Endometrium (tissue), 2 donors: ENCODE results near the gene PAPSS1.
"Not testable (repeated sequence)": the region's sequence is repeated elsewhere in the genome, so short reads cannot be mapped to it uniquely, and the experiment has no call there.

Experiments
- FAIRE-seq: peaks from 2 replicates; lab custom pipeline; 2012; peaks lifted over from hg19 to GRCh38; lab: Jason Lieb, UNC
- donor health status: control.
- donor health status: control.

Gene PAPSS1

DNA sequence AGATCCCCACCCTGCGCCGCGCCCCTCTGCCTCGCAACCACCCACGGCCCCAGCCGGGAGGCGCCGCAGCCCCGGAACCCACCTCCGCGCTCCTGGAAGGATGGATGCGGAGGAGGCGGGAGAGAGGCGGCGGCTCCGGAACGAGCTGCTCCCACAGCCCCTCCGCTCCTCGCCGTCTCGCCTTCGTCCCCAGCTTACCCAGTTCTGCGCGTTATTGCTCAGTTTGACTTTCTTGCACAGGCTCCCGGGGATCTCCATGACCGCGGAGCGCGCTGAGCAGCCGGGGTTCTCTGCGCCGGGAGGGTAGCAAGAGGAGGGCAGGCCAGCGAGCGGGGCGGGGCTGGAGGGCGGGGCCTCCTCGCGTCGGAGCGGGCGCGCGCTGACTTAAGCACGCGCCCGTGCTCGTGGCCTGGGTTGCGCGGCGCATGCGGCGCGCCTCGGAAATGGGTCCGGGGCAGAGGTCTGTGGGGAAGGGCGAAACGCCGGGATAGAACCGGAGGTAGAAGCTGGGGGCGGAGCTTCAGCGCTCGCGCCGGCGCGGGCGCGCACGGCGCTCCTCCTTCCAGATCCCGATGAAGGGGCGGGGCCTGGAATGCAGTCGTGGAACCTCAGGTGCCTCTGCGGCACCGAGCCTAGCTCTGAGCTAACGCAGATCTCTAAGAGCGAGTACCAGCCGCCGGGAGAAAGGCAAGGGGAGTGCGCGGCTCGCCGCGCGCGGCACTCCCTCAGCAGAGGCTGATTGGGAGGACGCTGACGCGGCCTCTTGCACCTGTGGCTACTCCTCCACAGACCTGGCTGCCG lies at the start of gene PAPSS1:
PAPSS1 (minus strand) TSS at position 313 of the 801 bp plus-strand sequence; CDS start at position 258, 55 bp downstream.
- FAIRE-seq = no peak

DNA sequence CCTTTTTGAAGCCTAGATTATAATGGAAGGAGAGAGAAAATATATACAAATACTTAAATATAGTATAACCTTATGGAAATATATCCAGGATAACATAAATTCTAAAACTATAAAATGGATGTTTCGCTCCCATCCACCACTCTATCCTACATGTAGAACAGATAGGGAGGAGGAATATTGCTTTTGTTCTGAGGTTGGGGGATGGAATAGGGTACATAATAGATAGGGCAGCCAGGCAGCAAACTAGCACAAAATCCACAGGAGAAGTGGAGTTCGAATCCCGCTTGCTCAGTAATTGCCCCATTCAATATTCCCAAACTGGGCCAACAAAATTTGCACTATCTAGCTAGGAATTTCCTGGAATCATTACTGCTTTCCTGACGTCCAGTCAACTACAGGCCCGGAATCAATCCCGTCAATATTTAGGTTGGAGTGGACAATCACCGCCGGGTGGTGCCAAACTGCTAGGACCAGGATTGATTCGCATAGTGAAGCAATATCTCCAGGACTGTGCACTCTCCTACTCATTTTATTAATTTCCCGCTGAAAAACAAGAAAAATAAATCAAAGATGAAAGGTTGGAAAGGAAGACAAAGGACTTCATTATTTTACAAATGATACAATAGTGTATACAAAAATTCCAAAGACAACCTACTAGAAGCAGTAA lies 40.4 kb upstream of the PAPSS1 start:
- no peak for FAIRE-seq

DNA sequence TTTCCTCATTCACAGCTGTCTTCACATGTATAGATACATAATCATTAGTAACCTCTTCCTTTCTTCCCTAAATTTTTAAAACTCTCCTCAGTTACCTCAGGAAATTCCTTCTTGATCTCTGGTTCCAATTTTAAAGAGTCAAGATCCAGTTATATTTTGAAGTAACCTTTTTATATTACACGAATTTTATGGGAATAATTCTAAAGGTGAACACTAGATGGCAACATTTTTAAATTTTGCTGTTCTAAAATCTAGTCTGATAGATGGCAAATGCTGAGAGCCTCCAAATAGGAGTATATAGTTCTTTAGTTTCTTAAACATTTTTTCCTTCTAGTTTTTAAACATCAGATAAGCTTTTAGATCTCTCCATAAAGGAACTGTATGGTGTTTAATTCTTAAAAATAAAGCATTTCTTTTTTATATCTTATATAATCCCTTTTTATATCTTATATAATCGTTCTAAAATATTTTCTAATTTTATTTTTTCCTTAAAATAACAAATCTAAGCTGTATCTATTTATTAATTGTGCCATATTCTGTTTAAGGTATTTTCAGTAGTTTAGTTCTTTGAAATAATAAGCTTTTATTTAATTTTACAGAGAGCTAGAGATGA lies 37.9 kb upstream of the PAPSS1 start:
- peak; percentile 98 for FAIRE-seq

DNA sequence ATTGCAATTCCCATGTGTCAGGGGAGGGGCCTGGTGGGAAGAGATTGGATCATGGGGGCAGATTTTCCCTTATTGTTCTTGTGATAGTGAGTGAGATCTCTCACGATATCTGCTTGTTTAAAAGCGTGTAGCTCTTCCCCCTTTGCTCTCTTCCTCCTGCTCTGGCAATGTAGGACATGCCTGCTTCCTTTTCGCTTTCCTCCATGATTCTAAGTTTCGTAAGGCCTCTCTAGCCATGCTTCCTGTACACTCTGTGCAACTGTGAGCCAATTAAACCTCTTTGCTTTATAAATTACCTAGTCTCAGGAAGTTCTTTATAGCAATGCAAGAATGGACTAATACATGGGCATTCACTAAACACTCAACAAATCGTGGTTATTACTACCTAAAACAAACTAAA lies 37.2 kb upstream of the PAPSS1 start:
- FAIRE-seq = no peak

DNA sequence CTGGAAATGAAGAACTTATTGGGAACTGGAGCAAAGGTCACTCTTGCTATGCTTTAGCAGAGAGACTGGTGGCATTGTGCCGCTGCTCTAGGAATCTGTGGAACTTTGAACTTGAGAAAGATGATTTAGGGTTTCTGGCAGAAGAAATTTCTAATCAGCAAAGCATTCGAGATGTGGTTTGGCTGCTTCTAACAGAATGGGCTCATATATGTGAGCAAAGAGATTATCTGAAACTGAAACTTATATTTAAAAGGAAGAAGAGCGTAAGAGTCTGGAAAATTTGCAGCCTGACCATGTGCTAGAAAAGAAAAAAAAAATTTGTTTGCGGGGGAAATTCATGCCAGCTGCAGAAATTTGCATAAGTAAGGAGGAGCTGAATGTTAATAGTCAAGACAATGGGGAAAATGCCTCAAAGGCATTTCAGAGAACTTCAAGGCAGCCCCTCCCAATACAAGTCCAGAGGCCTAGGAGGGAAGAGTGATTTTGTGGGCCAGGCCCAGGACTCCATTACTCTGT lies 35.9 kb upstream of the PAPSS1 start:
- no peak for FAIRE-seq

DNA sequence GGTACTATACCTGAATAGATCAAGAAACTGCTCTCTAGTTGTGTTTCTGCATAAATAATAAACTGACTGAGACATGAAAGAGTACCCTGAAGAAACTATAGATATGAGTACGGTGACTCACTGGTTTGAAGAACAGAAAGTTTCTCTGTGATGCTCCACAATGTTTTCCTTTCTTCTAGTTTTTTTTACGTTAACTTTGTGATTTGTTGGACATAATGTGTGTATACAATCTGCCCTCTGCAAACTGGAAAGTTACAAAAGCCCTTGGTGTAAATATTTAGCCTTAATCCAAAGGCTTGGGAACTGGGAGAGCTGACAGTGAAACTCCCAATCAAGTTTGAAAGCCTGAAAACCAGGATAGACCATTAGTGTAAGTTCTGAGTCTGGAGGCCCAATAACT lies 31.6 kb upstream of the PAPSS1 start:
- FAIRE-seq = no peak

DNA sequence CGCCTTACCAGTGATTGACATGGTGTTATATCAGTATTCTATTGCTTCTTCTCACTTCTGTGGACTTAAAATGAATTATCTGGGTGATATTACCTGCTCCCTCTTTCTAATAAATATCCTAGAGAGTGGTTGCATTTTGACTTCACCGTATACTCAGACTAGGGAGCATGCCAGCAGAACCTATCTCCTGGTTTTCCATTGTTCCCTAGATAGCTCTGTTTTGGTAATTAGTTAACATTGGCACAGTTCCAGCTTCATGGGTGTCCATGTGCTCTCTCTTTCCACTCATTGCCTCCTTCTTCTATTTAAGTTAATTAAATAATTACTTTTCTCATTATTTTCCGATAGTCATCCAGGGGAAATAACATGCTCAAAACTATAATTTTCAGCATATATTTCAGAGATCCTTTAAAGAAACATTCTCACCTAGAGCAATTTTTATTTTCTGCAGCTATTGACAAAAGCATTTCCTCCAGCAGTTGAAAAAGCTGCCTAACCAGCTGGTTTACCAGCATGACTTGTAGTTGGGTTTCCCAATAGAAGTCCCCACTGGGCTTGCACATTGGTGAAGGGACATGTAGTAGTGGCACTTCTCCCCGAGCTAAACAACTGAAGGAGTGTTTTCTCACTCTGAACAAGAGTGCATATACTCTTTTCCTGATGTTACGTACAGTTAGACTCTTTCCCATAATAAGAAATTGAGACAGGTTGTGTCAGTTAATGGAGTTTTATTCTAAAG lies 27.9 kb upstream of the PAPSS1 start:
- no peak for FAIRE-seq

DNA sequence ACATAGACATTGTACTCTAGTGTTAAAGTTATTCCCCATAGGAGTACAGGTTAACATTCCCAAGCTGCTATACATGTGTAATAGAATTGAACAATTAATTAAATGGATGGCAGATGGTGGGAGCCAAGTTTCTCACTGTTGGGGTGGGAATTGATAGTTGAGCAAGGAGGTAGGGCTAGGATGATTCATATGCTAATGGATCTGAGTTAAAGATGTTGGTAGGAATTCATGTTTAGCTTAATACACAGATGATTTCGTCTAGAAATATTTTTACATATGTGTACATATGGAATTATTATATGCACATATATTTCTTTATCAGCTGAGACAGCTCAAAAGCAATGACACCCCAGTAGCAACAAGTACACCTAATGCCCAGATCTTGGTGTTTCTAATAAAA lies 26.1 kb upstream of the PAPSS1 start:
- no peak for FAIRE-seq

DNA sequence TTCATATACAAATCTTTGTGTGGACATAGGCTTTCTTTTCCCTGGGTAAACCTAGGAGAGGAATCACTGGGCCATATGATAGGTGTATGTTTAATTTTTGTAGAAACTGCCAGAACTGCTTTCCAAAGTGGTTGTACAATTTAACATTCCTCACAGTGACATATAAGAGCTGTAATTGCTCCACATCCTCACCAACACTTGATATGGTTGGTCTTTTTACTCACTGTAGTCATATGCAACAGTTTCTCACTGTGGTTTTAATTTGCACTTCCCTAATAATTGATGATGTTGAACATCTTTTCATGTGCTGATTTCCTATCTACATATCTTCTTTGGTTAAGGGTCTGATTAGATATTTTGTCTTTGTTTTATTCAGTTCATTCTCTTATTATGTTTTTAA lies 24.5 kb upstream of the PAPSS1 start:
- no peak for FAIRE-seq

DNA sequence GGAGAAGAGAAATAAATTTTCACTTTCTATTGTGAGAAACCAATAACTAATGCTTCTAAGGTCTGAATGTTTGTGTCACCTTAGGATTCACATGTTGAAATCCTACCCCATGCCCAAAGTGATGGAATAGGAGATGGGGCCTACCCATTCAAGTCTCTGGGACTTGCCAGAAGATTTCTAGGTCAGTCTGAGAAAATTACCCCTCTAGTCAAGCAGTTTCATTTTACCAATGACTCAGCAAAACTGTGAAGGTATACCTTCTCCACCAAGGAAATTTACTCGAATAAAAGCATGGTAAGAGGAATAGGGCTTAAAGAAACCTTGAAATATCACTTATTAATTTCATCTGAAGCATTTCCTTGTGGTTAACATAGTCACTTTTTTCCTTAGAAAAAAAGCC lies 23.5 kb upstream of the PAPSS1 start:
- FAIRE-seq = no peak

DNA sequence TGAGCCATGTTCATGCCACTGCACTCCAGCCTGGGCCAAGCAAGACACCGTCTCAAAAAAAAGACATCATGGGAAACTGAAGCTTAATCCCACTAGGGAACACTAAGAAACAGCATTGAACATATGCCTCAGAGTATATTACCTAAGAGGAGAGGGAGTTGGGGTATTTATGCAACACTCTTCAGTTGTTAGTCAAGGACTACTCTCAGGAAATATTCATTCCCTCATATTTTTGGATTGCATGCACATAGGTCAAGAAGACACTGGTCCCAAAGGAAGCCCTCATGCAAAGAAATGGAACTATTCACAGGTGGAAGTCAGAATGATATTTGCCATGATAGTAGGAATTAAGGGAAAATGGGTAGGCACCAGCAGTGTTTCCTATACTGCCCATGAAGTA lies 22.8 kb upstream of the PAPSS1 start:
- no peak for FAIRE-seq

DNA sequence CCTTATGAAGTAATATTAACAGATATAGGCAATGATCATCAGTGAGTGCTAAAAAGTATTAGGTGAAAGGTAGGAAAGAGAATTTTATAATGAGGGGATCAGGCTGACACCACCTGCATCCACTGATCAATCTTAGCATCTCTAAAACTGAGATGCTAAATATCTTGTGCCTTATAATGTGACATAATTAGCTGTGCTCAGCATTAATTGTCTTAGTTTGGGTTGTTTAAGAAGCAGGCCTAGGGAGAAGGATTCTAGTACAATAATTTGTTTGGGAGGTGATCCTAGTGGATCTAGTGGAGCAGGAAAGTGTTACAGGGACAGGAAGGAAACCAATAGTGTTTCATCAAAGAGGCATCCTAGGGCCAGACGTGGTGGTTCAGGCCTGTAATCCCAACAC lies 22.2 kb upstream of the PAPSS1 start:
- no peak for FAIRE-seq

DNA sequence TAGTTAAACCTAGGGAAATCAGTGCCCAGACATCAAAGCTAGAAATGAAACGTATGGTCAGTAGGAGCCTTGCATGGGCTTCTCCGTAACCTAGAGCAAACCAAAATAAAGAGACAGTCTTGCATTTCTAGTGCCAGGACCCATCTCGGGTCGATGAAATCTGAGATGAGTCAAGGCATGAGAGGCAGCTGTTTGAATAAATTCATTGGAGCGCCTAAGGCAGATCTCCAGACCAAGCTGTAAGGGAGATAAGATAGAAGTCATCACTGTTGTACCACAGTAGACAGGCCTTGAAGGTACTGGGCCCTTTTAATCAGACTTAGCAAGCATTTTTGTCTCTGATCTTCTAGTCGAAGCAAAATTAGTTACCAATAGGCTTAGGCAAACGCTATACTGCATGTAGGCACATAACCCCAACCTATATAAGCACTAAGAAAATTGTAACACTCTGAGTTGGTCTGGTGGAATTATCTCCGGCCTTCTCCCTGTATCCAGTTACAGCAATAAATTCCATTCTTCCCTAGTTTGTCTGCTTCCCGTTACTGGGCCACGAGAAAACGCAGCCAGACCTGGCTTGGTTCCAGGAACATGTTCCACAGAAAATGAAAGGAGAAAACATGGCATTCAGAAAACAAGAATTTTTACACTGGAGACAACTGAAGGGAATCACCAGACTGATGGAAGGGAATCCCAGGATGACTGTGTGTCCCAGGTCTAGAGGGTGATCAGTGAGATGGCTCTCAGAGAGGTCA lies 21.1 kb upstream of the PAPSS1 start:
- no peak for FAIRE-seq

DNA sequence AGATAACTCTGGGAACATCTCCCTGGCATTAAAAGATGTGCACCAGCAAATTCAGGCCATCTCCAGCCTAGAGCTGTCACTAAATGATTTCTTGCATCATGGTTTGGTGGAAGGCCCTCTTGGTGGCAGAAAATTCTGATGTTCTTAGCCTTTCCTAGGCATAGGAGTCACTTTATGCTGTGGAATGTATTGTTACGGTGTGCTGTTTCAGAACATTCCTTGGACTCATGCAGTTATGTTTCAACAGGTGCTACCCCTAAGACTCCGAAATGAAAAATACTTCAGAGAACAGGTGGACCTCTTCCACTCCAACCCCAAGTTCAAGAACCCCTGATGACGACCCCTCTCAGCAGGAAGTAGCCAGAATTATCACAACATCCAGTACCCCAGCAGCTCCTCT lies 20.3 kb upstream of the PAPSS1 start:
- FAIRE-seq = no peak

DNA sequence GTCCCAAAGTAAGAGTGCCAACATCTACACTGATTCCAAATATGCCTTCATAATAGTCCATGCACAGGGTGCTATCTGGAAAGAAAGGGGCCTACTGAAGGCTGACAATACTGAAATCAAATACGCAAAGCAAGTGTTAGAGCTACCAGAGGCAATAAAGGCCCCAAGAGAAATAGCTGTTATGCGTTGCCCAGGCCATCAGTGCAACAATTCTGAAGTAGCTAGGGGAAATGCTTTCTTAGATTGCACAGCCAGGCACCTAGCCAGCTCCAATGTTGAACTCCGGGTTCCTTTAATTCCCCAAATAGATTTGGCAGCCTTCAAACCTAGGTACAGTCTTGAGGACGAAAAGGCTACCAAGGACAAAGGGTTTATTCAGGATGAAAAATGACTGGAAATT lies 17.4 kb upstream of the PAPSS1 start:
- no peak for FAIRE-seq

DNA sequence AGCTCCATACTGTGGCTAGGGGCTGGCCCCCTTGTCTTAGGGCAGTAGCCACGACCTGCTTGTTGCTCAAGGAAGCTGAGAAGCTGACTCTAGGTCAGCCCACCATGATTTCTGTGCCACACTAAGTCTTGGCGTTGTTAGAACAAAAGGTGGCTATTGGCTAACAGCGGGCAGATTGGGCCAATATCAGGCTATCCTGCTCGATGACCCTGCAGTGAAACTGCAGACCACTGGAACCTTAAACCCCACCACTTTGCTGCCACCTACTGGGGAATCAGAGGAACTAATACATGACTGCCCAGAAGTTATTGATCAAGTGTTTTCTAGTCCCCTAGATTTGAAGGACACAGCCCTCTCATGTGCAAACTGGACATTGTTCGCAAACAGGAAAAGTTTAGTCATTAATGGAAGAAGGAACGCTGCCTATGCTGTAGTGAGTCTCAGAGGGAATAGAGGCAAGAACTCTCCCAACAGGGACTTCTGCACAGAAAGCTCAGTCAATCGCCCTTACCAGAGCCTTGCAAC lies 17.0 kb upstream of the PAPSS1 start:
- no peak for FAIRE-seq

DNA sequence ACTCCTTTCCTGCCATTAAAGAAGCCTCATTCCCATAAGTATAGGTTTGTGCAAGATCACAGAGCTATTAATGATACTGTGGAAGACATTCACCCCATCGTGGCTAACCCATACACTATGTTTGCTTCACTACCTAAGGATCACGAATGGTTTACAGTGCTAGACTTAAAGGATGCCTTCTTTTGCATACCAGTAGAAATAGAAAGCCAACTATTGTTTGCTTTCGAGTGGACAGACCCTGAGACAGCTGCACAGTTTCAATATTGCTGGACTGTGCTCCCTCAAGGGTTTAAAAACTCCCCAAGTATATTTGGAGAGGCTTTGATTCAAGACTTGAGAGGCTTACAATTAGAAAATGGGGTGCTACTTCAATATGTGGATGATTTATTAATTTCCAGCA lies 16.0 kb upstream of the PAPSS1 start:
- FAIRE-seq = no peak

DNA sequence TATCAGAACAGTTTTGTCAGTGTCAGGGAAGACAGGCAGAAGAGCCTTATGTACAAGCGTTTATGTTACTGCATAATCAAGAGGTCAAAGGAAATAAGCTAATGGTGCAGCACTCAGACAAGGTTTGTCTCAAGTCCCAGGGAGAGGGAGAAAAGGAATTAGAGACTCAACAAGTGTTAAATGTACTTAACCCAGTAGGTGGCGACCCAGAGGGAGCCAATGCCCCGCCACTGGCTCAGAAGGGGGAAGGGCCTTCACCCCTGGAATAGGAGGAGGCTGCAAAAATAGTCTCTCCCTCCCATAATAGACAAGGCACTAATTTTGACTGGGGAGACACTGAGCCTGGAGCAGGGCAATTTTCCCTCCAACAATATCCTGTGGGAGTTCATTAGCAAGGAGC lies 14.1 kb upstream of the PAPSS1 start:
- FAIRE-seq = no peak

DNA sequence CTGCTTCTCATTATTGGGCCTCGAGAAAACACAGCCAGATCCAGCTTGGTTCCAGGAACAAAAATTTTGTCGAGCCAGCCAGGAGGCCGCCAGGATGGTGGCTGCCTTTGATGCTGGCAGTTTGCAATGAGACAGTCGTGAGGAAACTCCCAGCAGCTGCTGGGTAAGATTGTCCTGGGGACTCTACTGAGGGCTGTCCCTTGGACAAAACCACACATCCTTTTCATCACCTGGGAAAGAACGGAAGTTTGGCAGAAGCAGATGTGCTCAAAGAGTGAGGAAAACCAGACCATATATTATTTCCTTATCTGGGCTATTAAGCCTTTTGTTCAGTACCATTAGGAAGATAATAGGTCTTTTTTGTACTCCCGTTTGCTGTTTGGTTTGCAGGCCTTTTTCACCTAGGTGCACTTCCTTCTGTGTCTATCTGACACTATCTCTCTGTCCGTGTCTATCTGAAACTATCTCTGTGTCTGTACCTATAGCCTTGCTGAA lies 13.4 kb upstream of the PAPSS1 start:
- no peak for FAIRE-seq

DNA sequence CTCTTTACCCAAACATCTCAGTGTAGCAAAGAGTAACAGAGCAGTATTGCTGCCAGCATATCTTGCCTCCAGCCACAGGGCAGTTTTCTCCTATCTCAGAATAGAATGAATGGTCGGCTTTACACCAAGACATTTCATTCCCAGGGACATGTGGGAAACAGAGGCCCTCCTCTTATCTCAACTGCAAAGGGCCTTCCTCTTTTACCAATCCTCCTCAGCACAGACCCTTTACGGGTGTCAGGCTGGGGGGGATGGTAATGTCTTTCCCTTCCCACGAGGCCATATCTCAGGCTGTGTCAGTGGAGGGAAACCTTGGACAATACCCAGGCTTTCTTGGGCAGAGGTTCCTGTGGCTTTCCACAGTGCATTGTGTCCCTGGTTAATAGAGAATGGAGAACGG lies 9.0 kb upstream of the PAPSS1 start:
- FAIRE-seq = not testable (repeated sequence)
